Left cardiac atrium (tissue), 4 donors: Measurements from ENCODE around the gene HMGXB3. TPM values are rescaled to one million over a fixed set of nuclear protein-coding genes. Genes with fewer than 3 reads are reported as not detected.
"Not testable (repeated sequence)": the region's sequence is repeated elsewhere in the genome, so short reads cannot be mapped to it uniquely, and the experiment has no call there.

Experiments
- ATAC-seq, 2 donors: fragments of 200-7000 bp; cut with Tn5 transposase; one replicate each; pipeline ENCODE4 v1.9.1; 2020; ENCODE audit warnings: mild to moderate bottlenecking in 2 of 2, moderate library complexity in 2 of 2
- DNase-seq: peaks from one replicate; pipeline ENCODE4 v3.0.0-alpha.2; 2020
- intact Hi-C, 2 donors: fragments of 100-400 bp; cut with DNase I; formaldehyde crosslinking; loops; one replicate each; pipeline versions ENCODE4 v1.14.1 to v1.15.1; 2022 to 2023
- total RNA-seq, 2 donors: library from RNA; stranded (reverse); fragmentation: NEBNext Ultra II Directional; extraction: Animal tissue kit (Norgen Biotek cat#: 25700); gene quantifications; one replicate each; pipeline ENCODE4 v1.2.1, GENCODE V29; 2021
- donor health status: DM: no; HTN: yes; CAD: no.
- donor health status: DM: no; HTN: yes; CAD: no; lungs with severe emphysema.
- donor health status: DM: yes; HTN: yes; CAD: no.
- donor health status: Dilated cardiomyopathy.

The HMGXB3 gene
- total RNA-seq, 2 donors from 2014 or later = 14.1 to 22.1 TPM

GRCh38 chr5:150073677-150074076 lies 73.1 kb downstream of the HMGXB3 start:
- DNase-seq (no peak), ATAC-seq (no peak)
- intact Hi-C loops = no loop called here

GRCh38 chr5:150075233-150075632 lies 74.7 kb downstream of the HMGXB3 start:
- DNase-seq (no peak), ATAC-seq (no peak)
- intact Hi-C loops = no loop called here

DNA sequence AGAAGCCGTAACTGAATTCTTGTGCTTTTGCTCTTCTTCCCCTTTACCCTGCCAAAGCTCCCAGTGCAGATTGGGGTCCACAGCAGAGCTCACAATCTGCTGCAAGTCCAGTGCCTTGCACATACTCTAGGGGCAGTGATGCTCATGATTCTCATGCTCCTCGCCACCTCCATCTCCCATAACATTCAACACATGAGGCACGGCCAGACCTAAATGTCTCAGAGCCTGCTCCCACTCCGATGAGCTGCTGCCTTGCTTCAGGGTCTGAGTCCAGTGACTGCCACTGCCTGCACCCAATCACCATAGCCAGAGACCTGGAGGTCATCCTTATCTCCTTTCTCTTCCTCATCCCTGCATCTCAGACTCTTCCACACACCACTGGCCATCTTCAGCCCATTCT lies 75.3 kb downstream of the HMGXB3 start:
- ATAC-seq (no peak), DNase-seq (no peak)
- intact Hi-C loops = no loop called here

GRCh38 chr5:150077060-150077459 lies 76.5 kb downstream of the HMGXB3 start:
- no peak for ATAC-seq
- DNase-seq = no peak
- intact Hi-C loops = no loop called here

- intact Hi-C loops = no loop called here
- DNase-seq (no peak), ATAC-seq (no peak)
These were observed 77.7 kb downstream of the HMGXB3 start for GRCh38 chr5:150077996-150078801.

DNA sequence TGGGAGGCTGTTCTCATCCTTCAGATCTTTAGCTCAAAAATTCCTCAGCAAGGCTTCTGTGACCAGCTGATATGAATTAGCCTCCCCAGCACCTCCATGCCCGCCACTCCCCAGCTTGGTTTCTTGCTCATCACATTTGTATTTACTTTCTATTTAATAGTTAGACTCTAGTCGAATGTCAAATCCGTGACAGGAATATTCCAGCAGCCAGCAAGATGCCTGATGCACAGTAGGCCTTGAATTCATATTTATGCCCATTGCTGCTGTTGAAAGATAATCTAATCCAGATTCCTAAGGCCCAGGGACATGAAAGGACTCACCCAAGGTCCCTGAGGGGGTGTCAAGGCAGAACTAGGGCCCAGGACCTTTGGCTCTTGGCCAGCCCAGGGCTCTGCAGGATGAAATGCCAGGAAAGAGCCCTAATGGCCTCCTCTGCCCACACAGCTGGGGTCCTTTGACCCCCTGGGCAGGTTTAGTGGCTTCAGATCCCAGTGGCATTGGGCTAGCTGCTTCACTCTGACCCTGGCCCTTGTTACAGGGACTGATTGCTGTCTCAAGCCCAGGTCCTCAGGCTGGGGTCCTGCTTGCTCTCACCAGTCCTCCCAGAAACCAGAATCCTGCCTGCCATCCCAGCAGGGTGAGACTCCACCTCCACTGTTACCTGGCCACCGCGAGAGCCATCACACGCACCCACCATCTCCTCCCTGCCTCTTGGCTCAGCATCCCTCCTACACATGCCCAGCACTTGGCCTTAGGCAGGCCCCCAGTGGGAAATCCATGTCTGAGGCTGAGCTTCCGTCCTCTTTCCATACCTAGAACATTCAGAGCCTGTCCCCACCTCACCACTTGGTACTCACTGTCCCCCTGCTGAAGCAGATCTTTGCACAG lies 78.5 kb downstream of the HMGXB3 start:
- ATAC-seq = no peak
- no peak for DNase-seq
- intact Hi-C loops = no loop called here

DNA sequence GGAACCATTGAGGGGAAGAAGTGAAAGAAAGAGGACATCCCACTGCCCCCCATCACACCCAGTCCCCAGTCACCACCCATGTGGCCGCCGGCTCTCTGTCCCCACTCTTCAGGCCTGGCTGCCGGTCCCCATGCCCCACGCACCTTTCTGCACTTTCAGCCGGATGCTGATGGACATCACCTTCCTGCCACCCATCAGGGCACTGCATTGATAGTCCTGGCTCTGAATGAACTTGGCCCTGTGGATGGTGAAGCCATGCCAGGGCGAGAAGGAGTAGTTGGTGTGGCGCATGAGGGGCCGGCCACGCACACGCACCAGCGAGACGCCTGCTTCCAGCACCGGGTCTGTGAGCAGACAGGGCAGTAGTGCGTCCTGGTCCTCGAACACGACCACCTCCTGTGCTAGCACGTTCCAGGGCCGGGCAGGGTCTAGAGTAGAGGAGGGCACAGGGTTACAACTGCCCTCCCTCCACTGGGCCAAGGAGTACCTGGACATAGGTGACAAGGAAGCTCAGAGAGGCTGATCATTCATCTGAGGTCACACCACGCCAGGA lies 79.4 kb downstream of the HMGXB3 start:
- intact Hi-C loops = no loop called here

GRCh38 chr5:150080696-150081435 lies 80.3 kb downstream of the HMGXB3 start:
- intact Hi-C loops = no loop called here

More for the DNA sequence above, 79.4 kb downstream of the HMGXB3 start:
- ATAC-seq (no peak), DNase-seq (no peak)

DNA sequence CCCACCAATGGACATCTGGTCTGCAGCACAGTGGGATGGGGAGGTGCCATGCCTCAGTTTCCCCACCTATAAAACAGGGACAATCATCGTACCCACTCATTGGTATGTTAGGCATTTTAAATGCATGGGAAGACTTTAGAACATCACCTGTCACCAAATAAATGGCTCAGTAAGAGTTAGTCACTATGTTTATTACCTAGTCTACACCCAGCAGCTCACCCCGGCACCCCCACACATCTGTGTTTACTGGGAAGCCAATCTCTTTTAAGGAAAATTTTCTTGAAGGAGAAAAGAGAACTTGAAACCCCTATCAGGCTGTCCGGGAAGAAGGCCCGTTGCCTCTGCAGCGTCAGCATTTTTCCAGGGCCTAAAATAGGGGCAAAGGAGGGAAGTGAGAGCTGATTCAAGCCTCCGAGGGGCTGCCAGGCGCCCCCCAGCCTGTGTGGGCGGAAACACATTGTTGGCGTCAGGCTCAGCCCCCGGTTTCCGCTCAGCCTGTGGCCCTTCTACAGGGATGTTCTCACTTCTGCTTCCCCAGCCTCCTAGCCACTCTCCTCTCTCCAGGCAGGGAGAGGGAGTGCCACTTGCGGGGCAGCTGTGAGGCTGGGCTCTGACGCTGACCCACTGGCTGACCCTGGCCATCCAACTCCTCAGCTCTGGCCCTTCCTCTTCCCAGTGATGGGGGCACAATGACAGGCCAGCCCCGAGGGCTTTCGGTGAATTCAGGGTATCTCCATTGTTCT lies 81.2 kb downstream of the HMGXB3 start:
- DNase-seq = peak; percentile 72
- intact Hi-C loops = no loop called here
- peak; percentile 80 to 86 for ATAC-seq

More at GRCh38 chr5:150080696-150081435, 80.3 kb downstream of the HMGXB3 start:
- DNase-seq (no peak), ATAC-seq (no peak)

DNA sequence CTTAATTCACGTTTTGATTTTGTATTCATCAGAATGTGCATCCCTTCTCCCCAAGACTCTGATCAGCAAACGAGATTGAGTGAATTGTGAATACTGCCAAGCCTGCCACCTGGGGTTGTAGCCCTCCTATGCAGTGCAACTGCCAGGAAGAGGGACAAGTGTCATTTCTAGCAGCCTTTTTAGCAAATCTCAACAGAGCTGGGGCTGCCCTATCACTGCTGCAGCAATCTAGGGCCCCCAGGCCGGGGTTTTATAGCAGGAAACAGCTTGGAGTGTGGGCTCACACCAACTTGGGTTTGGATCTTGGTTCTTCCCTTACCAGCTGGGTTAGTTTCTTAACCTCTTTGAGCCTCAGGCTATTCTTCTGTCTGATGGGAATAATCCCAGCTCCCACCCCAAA lies 81.8 kb downstream of the HMGXB3 start:
- ATAC-seq = no peak
- DNase-seq = no peak
- intact Hi-C loops = no loop called here

- ATAC-seq (peak in 1 of 2 donors; percentile 23), DNase-seq (no peak)
- intact Hi-C loops = no loop called here
These were observed 82.3 kb downstream of the HMGXB3 start for GRCh38 chr5:150082889-150083288.

DNA sequence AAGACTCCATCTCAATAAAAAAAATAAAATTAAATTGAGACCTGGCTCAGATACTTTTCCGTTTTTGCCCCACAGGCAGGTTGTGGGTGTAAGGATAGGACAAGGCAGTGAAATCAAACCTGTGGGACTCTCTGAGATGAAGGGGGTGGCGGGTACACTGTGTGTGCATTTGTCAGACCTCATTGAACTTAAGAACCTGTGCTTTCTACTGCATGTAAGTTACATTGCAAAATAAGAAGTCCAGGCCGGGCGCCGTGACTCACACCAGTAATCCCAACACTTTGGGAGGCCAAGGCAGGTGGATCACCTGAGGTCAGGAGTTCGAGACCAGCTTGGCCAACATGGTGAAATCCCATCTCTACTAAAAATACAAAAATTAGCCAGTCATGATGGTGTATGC lies 84.2 kb downstream of the HMGXB3 start:
- intact Hi-C loops, DNase-seq: not testable (repeated sequence)

GRCh38 chr5:150085191-150085912 lies 84.8 kb downstream of the HMGXB3 start:
- DNase-seq = no peak
- intact Hi-C loops = no loop called here

More for the DNA sequence above, 84.2 kb downstream of the HMGXB3 start:
- not testable (repeated sequence) for ATAC-seq

DNA sequence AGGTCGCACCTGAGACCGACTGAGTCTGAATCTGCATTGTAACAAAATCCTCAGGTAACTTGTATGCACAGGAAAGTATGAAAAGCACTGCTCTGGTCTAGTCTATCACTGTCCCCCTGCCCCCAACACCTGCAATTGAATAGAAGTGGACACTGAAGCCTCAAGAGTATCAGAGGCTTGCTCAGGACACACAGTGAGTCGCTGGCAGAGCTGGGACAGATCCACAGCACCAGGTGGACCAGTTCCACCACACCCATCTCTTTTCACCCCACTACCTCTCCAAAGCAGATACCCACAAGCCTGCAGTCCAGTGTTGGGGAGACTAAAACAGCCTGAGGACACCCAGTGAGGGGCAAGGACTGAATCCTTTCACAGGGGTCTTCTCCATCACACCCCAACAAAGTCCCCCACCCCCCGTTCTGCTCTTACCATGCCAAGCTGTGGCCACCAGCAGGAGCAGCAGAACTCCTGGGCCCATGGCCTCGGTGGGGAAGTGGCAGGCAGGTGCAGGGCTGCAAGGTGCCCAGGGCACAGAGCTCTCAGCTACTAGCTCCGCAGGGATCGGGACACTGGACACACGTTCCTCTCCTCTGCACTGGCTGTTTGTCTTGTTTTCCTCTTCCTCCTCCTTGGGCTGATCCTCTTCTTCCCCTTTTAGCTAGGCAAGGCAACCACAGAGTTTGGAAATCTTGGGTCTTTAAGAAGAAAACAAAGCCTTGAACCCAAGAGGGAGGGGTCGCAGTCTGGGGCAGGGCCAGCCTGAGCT lies 85.6 kb downstream of the HMGXB3 start, which contains the start of gene CSF1R:
CSF1R (minus strand) TSS at position 605 of the 766 bp plus-strand sequence; CDS start at position 478, 127 bp downstream.
- no peak for DNase-seq
- intact Hi-C loops = no loop called here
- peak; percentile 14 to 41 for ATAC-seq

More at GRCh38 chr5:150085191-150085912, 84.8 kb downstream of the HMGXB3 start:
- no peak for ATAC-seq

DNA sequence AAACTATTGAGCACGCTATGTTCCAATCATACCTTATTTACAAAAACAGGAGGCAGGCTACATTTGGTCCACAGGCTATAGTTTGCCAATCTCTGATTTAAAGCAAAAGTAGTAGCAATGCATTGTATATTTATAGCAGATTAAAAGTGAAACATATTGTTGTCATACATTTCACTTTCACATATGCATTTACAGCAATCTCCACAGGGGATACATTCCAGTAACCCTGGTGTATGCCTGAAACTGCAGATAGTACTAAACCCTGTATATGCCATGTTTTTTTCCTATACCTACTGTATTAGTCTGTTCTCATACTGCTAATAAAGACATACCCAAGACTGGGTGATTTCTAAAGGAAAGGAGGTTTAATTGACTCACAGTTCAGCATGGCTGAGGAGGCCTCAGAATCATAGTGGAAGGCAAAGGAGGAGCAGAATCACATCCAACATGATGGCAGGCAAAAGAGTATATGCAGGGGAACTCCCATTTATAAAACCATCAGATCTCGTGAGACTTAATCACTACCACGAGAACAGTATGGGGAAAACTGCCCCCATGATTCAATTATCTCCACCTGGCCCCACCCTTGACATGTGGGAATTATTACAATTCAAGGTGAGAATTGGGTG lies 91.7 kb downstream of the HMGXB3 start:
- no peak for DNase-seq
- no peak for ATAC-seq
- intact Hi-C loops = no loop called here

GRCh38 chr5:150097152-150097551 lies 96.6 kb downstream of the HMGXB3 start:
- DNase-seq (no peak), ATAC-seq (no peak)
- intact Hi-C loops = no loop called here
